ENCODE results near the gene WDFY2.
"Not testable (repeated sequence)": the region's sequence is repeated elsewhere in the genome, so short reads cannot be mapped to it uniquely, and the experiment has no call there.

Gene WDFY2

GRCh38 chr13:51632591-51633362 is 48.5 kb downstream of the WDFY2 start:
- Mint-ChIP-seq H3K27ac (no peak overlapping the region), H3K27me3 (no peaks in the 10 kb centered on the region), H3K9me3 (no peaks in the 10 kb centered on the region), H3K4me1 (peaks cover 66% of the 10 kb centered on the region), H3K36me3 (no peaks in the 10 kb centered on the region), H3K4me3 (no peak overlapping the region)

GRCh38 chr13:51635137-51635878 is 51.0 kb downstream of the WDFY2 start:
- H3K27ac Mint-ChIP-seq = peak overlapping the region; percentile 89
- H3K4me3 Mint-ChIP-seq = peak overlapping the region; percentile 70
- H3K9me3 Mint-ChIP-seq = no peaks in the 10 kb centered on the region
- H3K27me3 Mint-ChIP-seq = no peaks in the 10 kb centered on the region
- H3K36me3 Mint-ChIP-seq = no peaks in the 10 kb centered on the region
- H3K4me1 Mint-ChIP-seq = peaks cover 53% of the 10 kb centered on the region

- Mint-ChIP-seq H3K4me1 (peaks cover 51% of the 10 kb centered on the region), H3K4me3 (no peak overlapping the region), H3K27me3 (no peaks in the 10 kb centered on the region), H3K36me3 (no peaks in the 10 kb centered on the region), H3K9me3 (no peaks in the 10 kb centered on the region), H3K27ac (peak overlapping the region; percentile 4)
Observed at GRCh38 chr13:51636349-51636890, 52.2 kb downstream of the WDFY2 start.

GRCh38 chr13:51637852-51638215 is 53.6 kb downstream of the WDFY2 start:
- no peak overlapping the region for H3K4me3 Mint-ChIP-seq
- H3K27ac Mint-ChIP-seq = no peak overlapping the region
- no peaks in the 10 kb centered on the region for H3K27me3 Mint-ChIP-seq
- peaks cover 39% of the 10 kb centered on the region for H3K4me1 Mint-ChIP-seq
- H3K9me3 Mint-ChIP-seq = no peaks in the 10 kb centered on the region
- no peaks in the 10 kb centered on the region for H3K36me3 Mint-ChIP-seq

GRCh38 chr13:51638216-51638871 is 54.1 kb downstream of the WDFY2 start:
- H3K27me3 Mint-ChIP-seq = no peaks in the 10 kb centered on the region
- H3K4me3 Mint-ChIP-seq = no peak overlapping the region
- H3K36me3 Mint-ChIP-seq = no peaks in the 10 kb centered on the region
- no peak overlapping the region for H3K27ac Mint-ChIP-seq
- H3K9me3 Mint-ChIP-seq = no peaks in the 10 kb centered on the region
- H3K4me1 Mint-ChIP-seq = peaks cover 38% of the 10 kb centered on the region

- H3K9me3 Mint-ChIP-seq = no peaks in the 10 kb centered on the region
- H3K4me1 Mint-ChIP-seq = peaks cover 44% of the 10 kb centered on the region
- H3K27ac Mint-ChIP-seq = no peak overlapping the region
- no peaks in the 10 kb centered on the region for H3K36me3 Mint-ChIP-seq
- no peak overlapping the region for H3K4me3 Mint-ChIP-seq
- H3K27me3 Mint-ChIP-seq = no peaks in the 10 kb centered on the region
Observed at GRCh38 chr13:51639171-51639570, 54.9 kb downstream of the WDFY2 start.

GRCh38 chr13:51640696-51641095 is 56.4 kb downstream of the WDFY2 start:
- not testable (repeated sequence) for H3K9me3 Mint-ChIP-seq, H3K27me3 Mint-ChIP-seq, H3K4me3 Mint-ChIP-seq, H3K36me3 Mint-ChIP-seq, H3K27ac Mint-ChIP-seq
- peaks cover 46% of the 10 kb centered on the region for H3K4me1 Mint-ChIP-seq

GRCh38 chr13:51643105-51643881 is 59.0 kb downstream of the WDFY2 start:
- no peaks in the 10 kb centered on the region for H3K27me3 Mint-ChIP-seq
- H3K4me1 Mint-ChIP-seq = peaks cover 54% of the 10 kb centered on the region
- peak overlapping the region; percentile 74 for H3K4me3 Mint-ChIP-seq
- H3K36me3 Mint-ChIP-seq = peaks cover 1% of the 10 kb centered on the region
- no peaks in the 10 kb centered on the region for H3K9me3 Mint-ChIP-seq
- peak overlapping the region; percentile 78 for H3K27ac Mint-ChIP-seq

- Mint-ChIP-seq H3K27me3 (no peaks in the 10 kb centered on the region), H3K36me3 (peaks cover 1% of the 10 kb centered on the region), H3K27ac (peak overlapping the region; percentile 78), H3K4me3 (peak overlapping the region; percentile 74), H3K9me3 (no peaks in the 10 kb centered on the region), H3K4me1 (peaks cover 54% of the 10 kb centered on the region)
Observed at GRCh38 chr13:51643882-51644281, 59.6 kb downstream of the WDFY2 start.

- peak overlapping the region; percentile 94 for H3K27ac Mint-ChIP-seq
- peaks cover 3% of the 10 kb centered on the region for H3K36me3 Mint-ChIP-seq
- no peaks in the 10 kb centered on the region for H3K9me3 Mint-ChIP-seq
- no peaks in the 10 kb centered on the region for H3K27me3 Mint-ChIP-seq
- peaks cover 50% of the 10 kb centered on the region for H3K4me1 Mint-ChIP-seq
- peak overlapping the region; percentile 67 for H3K4me3 Mint-ChIP-seq
Observed at GRCh38 chr13:51644654-51645053, 60.4 kb downstream of the WDFY2 start.

GRCh38 chr13:51645154-51645650 is 60.9 kb downstream of the WDFY2 start:
- Mint-ChIP-seq H3K27me3 (no peaks in the 10 kb centered on the region), H3K4me3 (peak overlapping the region; percentile 67), H3K27ac (peak overlapping the region; percentile 94), H3K4me1 (peaks cover 50% of the 10 kb centered on the region), H3K36me3 (peaks cover 4% of the 10 kb centered on the region), H3K9me3 (no peaks in the 10 kb centered on the region)

- H3K27me3 Mint-ChIP-seq = no peaks in the 10 kb centered on the region
- H3K27ac Mint-ChIP-seq = peak overlapping the region; percentile 94
- peaks cover 4% of the 10 kb centered on the region for H3K36me3 Mint-ChIP-seq
- peaks cover 50% of the 10 kb centered on the region for H3K4me1 Mint-ChIP-seq
- peak overlapping the region; percentile 67 for H3K4me3 Mint-ChIP-seq
- H3K9me3 Mint-ChIP-seq = no peaks in the 10 kb centered on the region
Observed at GRCh38 chr13:51645761-51646670, 61.8 kb downstream of the WDFY2 start.

GRCh38 chr13:51647067-51647466 is 62.8 kb downstream of the WDFY2 start:
- H3K4me1 Mint-ChIP-seq = peaks cover 59% of the 10 kb centered on the region
- no peak overlapping the region for H3K4me3 Mint-ChIP-seq
- H3K36me3 Mint-ChIP-seq = peaks cover 11% of the 10 kb centered on the region
- H3K27me3 Mint-ChIP-seq = no peaks in the 10 kb centered on the region
- no peak overlapping the region for H3K27ac Mint-ChIP-seq
- peaks cover 6% of the 10 kb centered on the region for H3K9me3 Mint-ChIP-seq

GRCh38 chr13:51652193-51652592 is 67.9 kb downstream of the WDFY2 start:
- peaks cover 22% of the 10 kb centered on the region for H3K9me3 Mint-ChIP-seq
- peaks cover 35% of the 10 kb centered on the region for H3K4me1 Mint-ChIP-seq
- H3K4me3 Mint-ChIP-seq, H3K27ac Mint-ChIP-seq, H3K27me3 Mint-ChIP-seq: not testable (repeated sequence)
- peaks cover 30% of the 10 kb centered on the region for H3K36me3 Mint-ChIP-seq

Measured in activated naive CD4-positive, alpha-beta T cell treated with anti-CD3 and anti-CD28 coated beads, Interleukin-2, amount 50 U/mL, for 24 hours (primary cell).